Psoas muscle (tissue), 8 donors: Measurements from ENCODE around the gene TCP11. TPM values are rescaled to one million over a fixed set of nuclear protein-coding genes. Genes with fewer than 3 reads are reported as not detected.
"Not testable (repeated sequence)": the region's sequence is repeated elsewhere in the genome, so short reads cannot be mapped to it uniquely, and the experiment has no call there.

Experiments used
- ATAC-seq, 4 donors: fragments of 200-7000 bp; cut with Tn5 transposase; one replicate each; pipeline ENCODE4 v1.9.1; 2020; ENCODE audit warnings: moderate library complexity in 3 of 4, mild to moderate bottlenecking in 2 of 4
- DNase-seq, 2 donors: peaks; one replicate each; pipeline ENCODE4 v3.0.0-alpha.2; 2020
- H3K27ac ChIP-seq: fragments of 200-600 bp; one replicate; pipeline ENCODE4 v1.8.0; 2022
- H3K27me3 ChIP-seq, 3 donors: fragments of 200-600 bp in 1 of 3; one replicate each; pipeline versions ENCODE4 v1.6.1 to v1.8.0; 2013 to 2022; ENCODE audit warnings: low read length in 2 of 3, mild to moderate bottlenecking in 2 of 3, moderate library complexity in 1 of 3; ENCODE audit not compliant: insufficient read depth in 3 of 3
- H3K36me3 ChIP-seq, 2 donors: fragments of 200-600 bp in 1 of 2; one replicate each; pipeline versions ENCODE4 v1.6.1 to v1.8.0; 2013 to 2022; ENCODE audit warnings: low read depth in 1 of 2, mild to moderate bottlenecking in 1 of 2, moderate library complexity in 1 of 2; ENCODE audit not compliant: insufficient read depth in 1 of 2
- H3K4me1 ChIP-seq: fragments of 200-600 bp; one replicate; pipeline ENCODE4 v1.8.0; 2022
- H3K4me3 ChIP-seq: fragments of 200-600 bp; one replicate; pipeline ENCODE4 v1.8.0; 2022; ENCODE audit warnings: mild to moderate bottlenecking
- H3K9me3 ChIP-seq: fragments of 200-600 bp; one replicate; pipeline ENCODE4 v1.8.0; 2022
- CTCF ChIP-seq: fragments of 200-600 bp; IDR thresholded peaks from one replicate; pipeline ENCODE4 v1.8.0; 2022; ENCODE audit warnings: antibody characterized with exemption
- WGBS, 3 donors: extraction: QIAGEN DNeasy Blood & Tissue Kit; methylation state at CpG; one replicate each; pipeline versions ENCODE4 v1.1.6 to v1.1.7; 2013; 5-methylcytosine and 5-hydroxymethylcytosine counted together
- intact Hi-C, 2 donors: fragments of 100-400 bp; cut with DNase I; formaldehyde crosslinking; loops; one replicate each; pipeline versions ENCODE4 v1.11.0 to v1.14.2; 2022
- polyA plus RNA-seq, 3 donors: library from polyadenylated mRNA; stranded (reverse); fragments of 200-250 nt; gene quantifications; one replicate each; pipeline ENCODE4 v1.2.3, GENCODE V29; 2013
- total RNA-seq, 4 donors: library from RNA; stranded (reverse); fragmentation: NEBNext Ultra II Directional in 2 of 4; extraction: Animal tissue kit (Norgen Biotek cat#: 25700) in 2 of 4; gene quantifications; one replicate each; pipeline versions ENCODE4 v1.2.1 to v1.2.4, GENCODE V29; 2021 to 2023
- donor health status: healthy with polysubstance abuse.
- donor health status: DM: no; HTN: no; CAD: no; lungs with moderate emphysema.
- donor health status: Bipolar disorder and iron deficiency.
- donor health status: healthy.
- donor health status: DM: yes; HTN: yes; CAD: no.
- donor health status: DM: no; HTN: no; CAD: no.
- donor health status: DM: no; HTN: no; CAD: no.
- donor health status: DM: yes; HTN: yes; CAD: no.

TCP11 gene
- total and polyA plus RNA-seq, 7 donors = 0.08 TPM; not detected in 6

GRCh38 chr6:35128042-35128441 is 13.1 kb downstream of the TCP11 start:
- H3K4me1 ChIP-seq = no peaks in the 10 kb centered on the region
- intact Hi-C loops = no loop called here
- DNase-seq = no peak
- no peak overlapping the region for H3K27ac ChIP-seq
- no peak for ATAC-seq
- no peak overlapping the region for H3K4me3 ChIP-seq
- H3K9me3 ChIP-seq = no peaks in the 10 kb centered on the region
- TF ChIP-seq CTCF = no peak
- WGBS, 3 donors = 47 to 51% (median 49%) methylated on average over 4 of the region's 4 CpGs
- no peaks in the 10 kb centered on the region for H3K27me3 ChIP-seq
- H3K36me3 ChIP-seq = no peaks in the 10 kb centered on the region

- no peak for TF ChIP-seq CTCF
- no peaks in the 10 kb centered on the region for H3K27me3 ChIP-seq
- intact Hi-C loops = no loop called here
- H3K36me3 ChIP-seq = no peaks in the 10 kb centered on the region
- DNase-seq = no peak
- no peak overlapping the region for H3K27ac ChIP-seq
- no peak overlapping the region for H3K4me3 ChIP-seq
- ATAC-seq = no peak
- 97 to 100% (median 98%) methylated on average over 1 of the region's 1 CpG for WGBS, 3 donors
- no peaks in the 10 kb centered on the region for H3K4me1 ChIP-seq
- no peaks in the 10 kb centered on the region for H3K9me3 ChIP-seq
Measured at GRCh38 chr6:35124356-35124755, 16.8 kb downstream of the TCP11 start.

- WGBS, 3 donors = 75 to 80% (median 77%) methylated on average over 2 of the region's 2 CpGs
- no peaks in the 10 kb centered on the region for H3K9me3 ChIP-seq
- no peak overlapping the region for H3K27ac ChIP-seq
- intact Hi-C loops = no loop called here
- no peak overlapping the region for H3K4me3 ChIP-seq
- no peaks in the 10 kb centered on the region for H3K4me1 ChIP-seq
- no peak for DNase-seq
- TF ChIP-seq CTCF = no peak
- ATAC-seq = no peak
- H3K36me3 ChIP-seq = no peaks in the 10 kb centered on the region
- H3K27me3 ChIP-seq = no peaks in the 10 kb centered on the region
Measured at GRCh38 chr6:35120746-35121145, 20.4 kb downstream of the TCP11 start.

- WGBS, 3 donors = 80 to 87% (median 86%) methylated on average over 2 of the region's 2 CpGs
- no peak overlapping the region for H3K4me3 ChIP-seq
- H3K36me3 ChIP-seq = no peaks in the 10 kb centered on the region
- ATAC-seq = no peak
- DNase-seq = no peak
- no peaks in the 10 kb centered on the region for H3K4me1 ChIP-seq
- no peaks in the 10 kb centered on the region for H3K27me3 ChIP-seq
- H3K9me3 ChIP-seq = peaks cover 13% of the 10 kb centered on the region
- H3K27ac ChIP-seq = no peak overlapping the region
- intact Hi-C loops = no loop called here
- no peak for TF ChIP-seq CTCF
Measured at GRCh38 chr6:35108309-35108885, 32.7 kb downstream of the TCP11 start.

GRCh38 chr6:35107761-35108160 is 33.4 kb downstream of the TCP11 start:
- H3K36me3 ChIP-seq, H3K4me1 ChIP-seq, H3K27me3 ChIP-seq, H3K27ac ChIP-seq, intact Hi-C loops, ATAC-seq, H3K4me3 ChIP-seq, DNase-seq: not testable (repeated sequence)
- H3K9me3 ChIP-seq = peaks cover 13% of the 10 kb centered on the region
- 63 to 76% (median 74%) methylated on average over 5 of the region's 5 CpGs for WGBS, 3 donors

GRCh38 chr6:35107208-35107607 is 33.9 kb downstream of the TCP11 start:
- H3K4me3 ChIP-seq, H3K27me3 ChIP-seq, DNase-seq, ATAC-seq, intact Hi-C loops, H3K36me3 ChIP-seq, H3K27ac ChIP-seq, H3K4me1 ChIP-seq: not testable (repeated sequence)
- WGBS, 3 donors = 73 to 84% (median 82%) methylated on average over 8 of the region's 8 CpGs
- peaks cover 12% of the 10 kb centered on the region for H3K9me3 ChIP-seq

- WGBS, 3 donors = 72 to 77% (median 74%) methylated on average over 6 of the region's 6 CpGs
- not testable (repeated sequence) for DNase-seq
Measured at GRCh38 chr6:35106061-35106460, 35.1 kb downstream of the TCP11 start.

More at GRCh38 chr6:35106061-35106460, 35.1 kb downstream of the TCP11 start:
- H3K36me3 ChIP-seq, H3K27ac ChIP-seq, H3K27me3 ChIP-seq, H3K9me3 ChIP-seq, intact Hi-C loops, ATAC-seq, H3K4me3 ChIP-seq, H3K4me1 ChIP-seq: not testable (repeated sequence)
